Right lobe of liver (tissue), 4 donors: ENCODE measurements around the gene AP3S2.

ENCODE experiments used
- CTCF ChIP-seq, 4 donors: fragments of 200-600 bp in 3 of 4; fragments of 450-650 bp in 1 of 4; IDR thresholded peaks; one replicate each; pipeline versions ENCODE4 v1.5.1 to v1.8.0; 2016 to 2022; ENCODE audit warnings: antibody characterized with exemption in 4 of 4, mild to moderate bottlenecking in 2 of 4
- POLR2A ChIP-seq: fragments of 450-650 bp; IDR thresholded peaks from one replicate; pipeline ENCODE4 v1.6.1; 2017; ENCODE audit warnings: antibody characterized with exemption, mild to moderate bottlenecking
- donor health status: DM: no; HTN: no; CAD: no.
- donor health status: DM: no; HTN: no; CAD: no.
- donor health status: DM: no; HTN: yes; CAD: no.

- TF ChIP-seq CTCF (IDR thresholded peaks at IDR 0.05) (no peak), POLR2A (no peak)
Measured at GRCh38 chr15:89829161-89829560, 64.6 kb downstream of the AP3S2 start.
